Stomach smooth muscle (tissue), 2 donors: ENCODE data around the gene NDUFA5.

Experiments used
- H3K27ac ChIP-seq: one replicate; pipeline ENCODE4 v1.7.0; 2013; ENCODE audit warnings: mild to moderate bottlenecking, low read length, inconsistent platforms
- H3K27me3 ChIP-seq, 2 donors: one replicate each; pipeline ENCODE4 v1.7.0; 2013; ENCODE audit warnings: low read length in 2 of 2; ENCODE audit not compliant: insufficient read depth in 2 of 2, control insufficient read depth in 1 of 2
- H3K36me3 ChIP-seq, 2 donors: one replicate each; pipeline ENCODE4 v1.7.0; 2013; ENCODE audit warnings: low read length in 2 of 2; ENCODE audit not compliant: control insufficient read depth in 2 of 2, insufficient read depth in 2 of 2
- H3K4me1 ChIP-seq: one replicate; pipeline ENCODE4 v1.7.0; 2013; ENCODE audit warnings: low read length; ENCODE audit not compliant: control insufficient read depth, insufficient read depth
- H3K4me3 ChIP-seq, 2 donors: one replicate each; pipeline ENCODE4 v1.7.0; 2013; ENCODE audit warnings: low read length in 2 of 2
- H3K9ac ChIP-seq, 2 donors: one replicate each; pipeline ENCODE4 v1.7.0; 2013; ENCODE audit warnings: low read length in 2 of 2, mild to moderate bottlenecking in 1 of 2
- H3K9me3 ChIP-seq, 2 donors: one replicate each; pipeline ENCODE4 v1.7.0; 2013; ENCODE audit warnings: low read length in 2 of 2; ENCODE audit not compliant: control insufficient read depth in 2 of 2
- donor health status: healthy.
- donor health status: Pancreatic carcinoma.

The NDUFA5 gene

DNA sequence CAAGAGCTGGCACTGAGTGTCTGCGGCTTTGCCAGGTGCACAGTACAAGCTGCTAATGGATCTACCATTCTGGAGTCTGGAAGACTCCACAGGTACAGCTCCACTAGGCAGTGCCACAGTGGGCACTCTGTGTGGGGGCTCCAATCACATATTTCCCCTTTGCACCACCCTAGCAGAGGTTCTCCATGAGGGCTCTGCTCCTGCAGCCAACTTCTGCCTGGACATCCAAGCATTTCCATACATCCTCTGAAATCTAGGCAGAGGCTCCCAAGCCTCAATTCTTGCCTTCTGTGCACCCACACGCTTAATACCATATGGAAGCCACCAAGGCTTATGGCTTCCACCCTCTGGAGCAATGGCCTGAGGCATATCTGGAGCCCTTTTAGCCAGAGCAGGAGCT is 52.4 kb downstream of the NDUFA5 start:
- H3K9me3 ChIP-seq, result no peaks in the 10 kb centered on the region
- H3K4me3 ChIP-seq, result no peak overlapping the region
- H3K9ac ChIP-seq, result no peak overlapping the region
- no peaks in the 10 kb centered on the region for H3K36me3 ChIP-seq
- H3K4me1 ChIP-seq, result no peaks in the 10 kb centered on the region
- H3K27me3 ChIP-seq, result no peaks in the 10 kb centered on the region
- no peak overlapping the region for H3K27ac ChIP-seq

DNA sequence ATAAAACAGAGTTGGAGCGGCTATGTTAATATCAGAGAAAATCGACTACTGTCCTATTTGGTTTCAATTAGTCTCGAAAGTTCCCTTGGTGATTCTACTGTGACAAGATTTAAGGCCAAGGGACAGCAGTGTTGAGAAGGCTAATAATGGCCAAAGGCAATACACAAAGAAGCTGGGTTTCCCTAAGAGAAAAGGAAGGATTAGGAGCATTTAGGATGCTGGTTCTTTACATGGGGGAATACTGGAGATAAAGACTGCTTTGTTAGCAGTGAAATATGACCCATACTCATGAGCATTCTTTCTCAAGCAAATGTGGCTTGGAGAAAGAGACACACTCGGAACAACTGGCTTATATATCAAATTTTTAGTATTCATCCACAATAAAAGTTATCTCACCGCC is 55.4 kb downstream of the NDUFA5 start:
- Histone ChIP-seq H3K27ac (no peak overlapping the region), H3K4me1 (no peaks in the 10 kb centered on the region), H3K9ac (no peak overlapping the region), H3K36me3 (no peaks in the 10 kb centered on the region), H3K4me3 (no peak overlapping the region), H3K9me3 (no peaks in the 10 kb centered on the region), H3K27me3 (no peaks in the 10 kb centered on the region)

DNA sequence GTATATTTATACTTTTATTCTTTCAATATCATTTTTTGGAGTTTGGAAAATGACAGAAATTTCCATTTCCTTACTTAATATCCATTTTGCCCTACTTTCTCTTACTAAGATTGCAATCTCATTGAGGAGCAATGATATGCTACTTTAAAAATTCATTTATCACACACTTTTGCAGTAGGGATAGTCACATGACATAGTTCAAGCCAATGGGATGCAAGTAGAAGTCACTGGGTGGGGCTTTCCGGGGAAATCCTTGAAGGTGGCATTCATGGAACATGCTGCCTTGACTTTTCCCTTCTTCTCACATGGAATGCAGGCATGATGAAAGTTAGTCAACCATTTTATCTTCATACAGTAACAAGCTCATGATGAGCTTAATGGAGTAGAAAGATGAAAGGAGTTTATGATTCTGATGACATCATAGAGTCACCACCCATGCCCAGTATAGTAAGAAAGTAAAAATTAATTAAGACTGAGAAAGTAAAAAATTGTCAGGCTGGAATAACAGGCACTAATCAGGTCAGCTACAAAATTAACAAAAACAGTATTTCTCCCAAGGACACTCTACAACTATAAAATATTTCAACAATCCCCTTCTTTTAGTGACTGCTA is 56.6 kb downstream of the NDUFA5 start:
- H3K36me3 ChIP-seq, result no peaks in the 10 kb centered on the region
- H3K27ac ChIP-seq, result no peak overlapping the region
- no peak overlapping the region for H3K9ac ChIP-seq
- H3K4me3 ChIP-seq, result no peak overlapping the region
- H3K9me3 ChIP-seq, result no peaks in the 10 kb centered on the region
- no peaks in the 10 kb centered on the region for H3K27me3 ChIP-seq
- no peaks in the 10 kb centered on the region for H3K4me1 ChIP-seq

DNA sequence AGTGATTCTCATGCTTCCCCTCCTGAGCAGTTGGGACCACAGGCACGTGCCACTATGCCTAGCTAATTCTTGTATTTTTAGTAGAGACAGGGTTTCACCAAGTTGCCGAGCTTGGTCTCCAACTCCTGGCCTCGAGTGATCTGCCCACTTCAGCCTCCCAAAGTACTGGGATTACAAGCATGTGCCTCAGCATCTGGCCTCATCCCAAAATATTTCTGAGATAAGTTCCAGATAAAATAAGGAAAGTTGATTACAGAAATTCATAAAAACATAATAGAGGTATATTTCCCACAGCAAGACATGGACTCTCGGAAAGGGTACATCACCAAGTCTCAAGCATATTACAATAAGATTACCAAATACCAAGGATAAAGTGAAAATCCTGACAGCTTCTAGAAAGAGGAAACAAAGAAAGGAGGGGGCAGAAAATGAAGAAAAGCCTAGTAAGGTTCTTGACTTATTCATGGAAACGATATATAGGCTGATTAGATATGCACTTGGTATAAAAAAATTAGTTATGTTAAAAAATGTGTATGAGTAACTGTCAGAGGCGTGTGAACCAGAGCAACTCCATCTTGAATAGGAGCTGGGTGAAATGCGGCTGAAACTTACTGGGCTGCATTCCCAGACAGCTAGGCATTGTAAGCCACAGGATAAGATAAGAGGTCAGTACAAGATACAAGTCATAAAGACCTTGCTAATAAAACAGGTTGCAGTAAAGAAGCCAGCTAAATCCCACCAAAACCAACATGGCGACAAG is 58.2 kb downstream of the NDUFA5 start:
- H3K36me3 ChIP-seq, result no peaks in the 10 kb centered on the region
- H3K9me3 ChIP-seq, result no peaks in the 10 kb centered on the region
- no peaks in the 10 kb centered on the region for H3K4me1 ChIP-seq
- H3K27me3 ChIP-seq, result no peaks in the 10 kb centered on the region
- H3K4me3 ChIP-seq, result no peak overlapping the region
- no peak overlapping the region for H3K27ac ChIP-seq
- no peak overlapping the region for H3K9ac ChIP-seq

DNA sequence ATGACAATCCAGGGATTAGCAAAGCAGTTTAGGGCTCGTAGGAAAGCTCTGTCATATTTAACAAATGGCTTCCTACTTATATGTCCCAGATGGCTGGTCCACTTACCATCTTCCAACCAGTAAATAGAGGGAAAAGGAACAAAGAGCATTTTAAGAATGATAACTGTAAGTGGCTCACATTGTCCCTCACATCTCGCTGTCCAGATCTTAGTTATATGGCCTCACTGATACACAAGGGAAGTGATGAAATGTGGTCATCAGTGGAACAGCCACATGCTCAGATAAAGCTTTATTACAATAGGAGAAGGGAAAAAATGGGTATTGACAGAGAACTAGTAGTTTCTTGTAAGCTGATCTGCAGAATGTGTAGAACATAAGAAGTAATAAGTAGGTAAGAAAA is 59.0 kb downstream of the NDUFA5 start:
- Histone ChIP-seq H3K4me1 (no peaks in the 10 kb centered on the region), H3K9ac (no peak overlapping the region), H3K36me3 (no peaks in the 10 kb centered on the region), H3K9me3 (no peaks in the 10 kb centered on the region), H3K27me3 (no peaks in the 10 kb centered on the region), H3K27ac (no peak overlapping the region), H3K4me3 (no peak overlapping the region)

DNA sequence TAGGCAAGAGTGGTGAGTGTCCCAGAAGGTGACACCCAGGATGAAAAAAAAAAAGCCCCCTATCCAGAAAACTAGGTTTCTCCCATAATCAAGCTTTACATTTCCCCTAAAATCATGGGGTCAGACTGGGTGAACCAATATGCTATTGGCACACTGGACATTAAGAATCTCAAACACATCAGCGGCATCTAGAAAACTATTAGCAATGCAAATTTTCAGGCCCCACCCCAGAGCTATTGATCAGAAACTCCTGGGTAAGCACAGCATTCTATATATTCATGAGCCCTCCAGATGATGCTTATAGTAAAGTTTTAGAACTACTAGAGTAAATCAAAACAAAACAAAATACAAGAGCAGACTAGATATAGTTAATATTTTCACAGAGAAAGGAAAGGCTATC is 59.6 kb downstream of the NDUFA5 start:
- H3K9me3 ChIP-seq, result no peaks in the 10 kb centered on the region
- H3K27ac ChIP-seq, result no peak overlapping the region
- no peak overlapping the region for H3K9ac ChIP-seq

DNA sequence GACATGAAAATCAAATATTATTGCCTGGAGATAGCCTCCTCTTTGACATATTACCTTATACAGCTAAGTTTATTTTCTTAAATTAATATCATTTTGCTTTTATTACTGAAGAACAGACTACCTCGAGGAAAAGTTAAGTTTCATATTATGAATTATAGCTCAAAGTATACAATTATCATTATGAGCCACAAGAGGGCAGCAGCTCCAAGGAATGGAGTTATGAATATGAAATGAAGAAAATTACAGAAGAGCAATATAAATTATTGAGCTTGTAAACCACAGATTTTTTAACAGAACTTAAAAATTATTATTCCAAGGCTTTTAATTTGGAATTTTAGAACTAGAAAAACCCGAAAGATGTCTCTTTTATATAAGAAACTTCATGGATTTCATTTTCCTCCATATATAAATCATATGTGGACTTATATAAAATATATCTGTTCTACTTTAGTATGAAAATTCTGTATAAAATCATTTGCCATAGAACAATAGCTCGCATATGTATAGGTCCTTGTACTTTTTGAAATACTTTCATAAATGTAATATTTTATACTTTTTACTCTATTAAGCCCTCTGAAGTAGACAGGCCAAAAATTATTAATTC is 63.3 kb downstream of the NDUFA5 start:
- no peak overlapping the region for H3K27ac ChIP-seq
- H3K9me3 ChIP-seq, result no peaks in the 10 kb centered on the region

More for the DNA sequence above, 59.6 kb downstream of the NDUFA5 start:
- H3K27me3 ChIP-seq, result no peaks in the 10 kb centered on the region
- H3K4me1 ChIP-seq, result no peaks in the 10 kb centered on the region
- H3K36me3 ChIP-seq, result no peaks in the 10 kb centered on the region
- no peak overlapping the region for H3K4me3 ChIP-seq

DNA sequence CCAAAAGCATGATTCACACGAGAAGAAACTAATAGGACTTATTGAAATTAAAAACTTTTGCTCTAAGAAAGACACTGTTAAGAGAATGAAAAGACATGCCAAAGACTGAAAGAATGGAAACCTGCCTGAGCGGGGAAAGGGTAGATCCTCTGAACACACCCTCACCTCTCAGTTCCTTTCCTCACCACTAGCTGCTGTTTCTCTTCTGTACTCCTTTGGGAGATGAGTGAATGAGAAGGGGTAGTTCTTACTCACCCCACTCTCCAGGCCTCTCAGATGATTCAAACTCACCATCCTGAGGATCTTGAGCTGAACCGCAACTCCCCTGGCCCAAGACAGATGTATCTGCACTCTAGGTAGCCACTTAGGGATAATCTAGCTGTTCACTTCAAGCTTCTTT is 65.1 kb downstream of the NDUFA5 start:
- Histone ChIP-seq H3K4me3 (no peak overlapping the region), H3K36me3 (no peaks in the 10 kb centered on the region), H3K27me3 (no peaks in the 10 kb centered on the region), H3K9me3 (no peaks in the 10 kb centered on the region), H3K4me1 (no peaks in the 10 kb centered on the region), H3K27ac (no peak overlapping the region), H3K9ac (no peak overlapping the region)

More for the DNA sequence above, 63.3 kb downstream of the NDUFA5 start:
- Histone ChIP-seq H3K4me1 (no peaks in the 10 kb centered on the region), H3K4me3 (no peak overlapping the region), H3K9ac (no peak overlapping the region), H3K27me3 (no peaks in the 10 kb centered on the region), H3K36me3 (no peaks in the 10 kb centered on the region)
